ENCODE results near the gene DIS3L2. TPM values are rescaled to one million over a fixed set of nuclear protein-coding genes. Genes with fewer than 3 reads are reported as not detected.

Gene DIS3L2
- total RNA-seq, 2 donors from 2014 or later = 19.6 to 22.1 TPM

DNA sequence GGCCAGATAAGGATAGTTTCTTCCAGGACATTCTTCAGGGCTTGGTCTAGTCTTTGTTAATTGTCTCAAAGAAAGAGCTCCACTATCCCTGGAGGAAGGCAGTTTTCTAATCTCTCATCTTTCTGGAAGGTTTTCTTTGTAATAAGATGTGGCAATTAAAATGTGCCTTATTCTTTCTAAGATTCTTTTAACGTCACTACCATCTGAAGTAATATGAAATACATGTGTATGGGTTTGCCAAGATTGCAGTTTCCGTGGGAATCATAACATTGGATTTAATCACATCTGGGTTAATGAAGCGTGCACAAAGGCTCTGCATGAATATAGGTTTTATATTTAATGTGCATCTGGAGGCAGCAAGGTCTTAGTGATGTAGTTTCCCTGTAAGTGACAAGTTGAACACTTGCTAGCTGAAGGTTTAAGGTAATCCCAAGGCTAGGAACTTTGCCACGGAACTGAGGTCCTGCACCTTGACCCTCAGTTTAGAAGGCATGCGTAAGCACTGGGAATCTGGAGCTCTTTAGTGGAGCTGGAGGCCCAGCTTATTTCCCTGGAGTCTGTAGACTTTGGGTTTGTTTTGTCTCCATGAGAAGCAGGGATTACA is 25.7 kb downstream of the DIS3L2 start:
- H3K4me1 ChIP-seq = peaks cover 0 to 22% of the 10 kb centered on the region in 2 donors
- DNase-seq (ENCODE audit: low spot score) = no peak
- TF ChIP-seq, protein P1, sequence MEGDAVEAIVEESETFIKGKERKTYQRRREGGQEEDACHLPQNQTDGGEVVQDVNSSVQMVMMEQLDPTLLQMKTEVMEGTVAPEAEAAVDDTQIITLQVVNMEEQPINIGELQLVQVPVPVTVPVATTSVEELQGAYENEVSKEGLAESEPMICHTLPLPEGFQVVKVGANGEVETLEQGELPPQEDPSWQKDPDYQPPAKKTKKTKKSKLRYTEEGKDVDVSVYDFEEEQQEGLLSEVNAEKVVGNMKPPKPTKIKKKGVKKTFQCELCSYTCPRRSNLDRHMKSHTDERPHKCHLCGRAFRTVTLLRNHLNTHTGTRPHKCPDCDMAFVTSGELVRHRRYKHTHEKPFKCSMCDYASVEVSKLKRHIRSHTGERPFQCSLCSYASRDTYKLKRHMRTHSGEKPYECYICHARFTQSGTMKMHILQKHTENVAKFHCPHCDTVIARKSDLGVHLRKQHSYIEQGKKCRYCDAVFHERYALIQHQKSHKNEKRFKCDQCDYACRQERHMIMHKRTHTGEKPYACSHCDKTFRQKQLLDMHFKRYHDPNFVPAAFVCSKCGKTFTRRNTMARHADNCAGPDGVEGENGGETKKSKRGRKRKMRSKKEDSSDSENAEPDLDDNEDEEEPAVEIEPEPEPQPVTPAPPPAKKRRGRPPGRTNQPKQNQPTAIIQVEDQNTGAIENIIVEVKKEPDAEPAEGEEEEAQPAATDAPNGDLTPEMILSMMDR (IDR thresholded peaks at IDR 0.05) = no peak
- no peaks in the 10 kb centered on the region for H3K36me3 ChIP-seq
- H3K9me3 ChIP-seq = no peaks in the 10 kb centered on the region
- H3K27ac ChIP-seq = no peak overlapping the region
- H3K4me3 ChIP-seq = no peak overlapping the region
- H3K27me3 ChIP-seq = no peaks in the 10 kb centered on the region

- H3K27ac ChIP-seq = no peak overlapping the region
- TF ChIP-seq, protein P1 (IDR thresholded peaks at IDR 0.05) = no peak
Measured at GRCh38 chr2:231988179-231988866, 26.8 kb downstream of the DIS3L2 start.

GRCh38 chr2:231991664-231992063 is 30.2 kb downstream of the DIS3L2 start:
- no peak for DNase-seq (ENCODE audit: low spot score)
- no peaks in the 10 kb centered on the region for H3K27me3 ChIP-seq
- no peak overlapping the region for H3K4me3 ChIP-seq
- H3K4me1 ChIP-seq = peaks cover 0 to 18% of the 10 kb centered on the region in 2 donors
- H3K36me3 ChIP-seq = no peaks in the 10 kb centered on the region
- H3K9me3 ChIP-seq = no peaks in the 10 kb centered on the region
- TF ChIP-seq, protein P1 (IDR thresholded peaks at IDR 0.05) = no peak
- no peak overlapping the region for H3K27ac ChIP-seq

More at GRCh38 chr2:231988179-231988866, 26.8 kb downstream of the DIS3L2 start:
- Histone ChIP-seq H3K9me3 (no peaks in the 10 kb centered on the region), H3K27me3 (no peaks in the 10 kb centered on the region), H3K4me3 (no peak overlapping the region), H3K4me1 (peaks cover 0 to 22% of the 10 kb centered on the region in 2 donors), H3K36me3 (no peaks in the 10 kb centered on the region)
- no peak for DNase-seq (ENCODE audit: low spot score)

DNA sequence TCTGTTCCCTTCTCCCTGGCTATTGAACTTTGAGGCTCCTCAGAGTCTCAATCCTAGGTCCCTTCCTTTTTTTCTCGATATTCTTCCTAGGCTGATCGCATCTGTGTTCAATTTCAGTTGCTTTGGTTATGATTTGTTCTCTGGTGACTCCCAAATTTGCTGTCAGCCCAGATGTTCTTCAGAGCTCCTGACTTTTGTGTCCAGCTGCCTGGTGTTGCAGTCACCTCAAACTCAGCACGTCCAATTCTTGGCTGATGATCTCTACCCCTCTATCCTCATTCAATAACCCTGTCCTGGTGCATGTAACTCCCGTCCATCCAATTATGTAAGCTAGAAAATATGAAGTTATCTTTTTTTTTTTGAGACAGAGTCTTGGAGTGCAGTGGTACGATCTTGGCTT is 31.4 kb downstream of the DIS3L2 start:
- H3K4me3 ChIP-seq = no peak overlapping the region
- H3K4me1 ChIP-seq = peaks cover 0 to 6% of the 10 kb centered on the region in 2 donors
- no peak overlapping the region for H3K27ac ChIP-seq
- H3K9me3 ChIP-seq = no peaks in the 10 kb centered on the region
- no peaks in the 10 kb centered on the region for H3K27me3 ChIP-seq
- no peaks in the 10 kb centered on the region for H3K36me3 ChIP-seq
- DNase-seq (ENCODE audit: low spot score) = no peak
- TF ChIP-seq, protein P1 (IDR thresholded peaks at IDR 0.05) = no peak

DNA sequence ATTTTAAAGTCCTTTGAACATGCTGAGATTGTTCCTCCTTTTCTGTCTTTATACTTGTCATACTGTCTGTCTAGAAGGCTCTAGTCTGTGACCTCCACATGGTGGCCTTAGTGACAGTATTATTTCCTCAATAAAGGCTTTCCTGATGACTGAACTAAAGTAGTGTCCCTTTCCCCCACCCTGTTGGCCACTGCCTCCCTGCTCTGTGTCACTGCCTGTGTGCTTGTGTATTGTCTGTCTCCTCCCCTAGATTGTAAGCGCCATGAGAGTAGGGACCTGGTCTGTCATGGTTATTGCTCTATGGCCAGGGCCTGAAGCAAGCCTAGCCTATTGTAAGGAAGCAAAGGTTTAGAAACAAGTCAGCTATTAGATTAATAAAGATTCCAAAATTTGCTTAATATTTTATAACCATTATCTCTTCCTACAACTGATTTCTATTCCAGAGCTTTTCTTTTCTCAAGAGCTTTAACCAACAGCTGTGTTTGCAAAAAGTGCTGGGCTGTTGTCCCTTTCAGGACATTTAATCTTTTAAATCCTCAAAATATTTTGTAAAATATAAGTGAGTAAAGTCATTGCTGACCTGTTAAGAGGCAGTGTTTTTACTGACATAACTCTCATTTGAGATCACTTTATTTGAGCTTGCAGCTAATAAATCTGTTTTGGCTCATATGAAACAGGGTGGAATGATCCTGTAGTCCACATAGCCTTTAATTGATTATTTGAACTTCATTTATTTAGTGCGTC is 35.5 kb downstream of the DIS3L2 start:
- Histone ChIP-seq H3K27me3 (no peaks in the 10 kb centered on the region), H3K9me3 (no peaks in the 10 kb centered on the region), H3K4me1 (no peaks in the 10 kb centered on the region), H3K4me3 (no peak overlapping the region), H3K36me3 (no peaks in the 10 kb centered on the region), H3K27ac (no peak overlapping the region)
- no peak for DNase-seq (ENCODE audit: low spot score)
- TF ChIP-seq, protein P1 (IDR thresholded peaks at IDR 0.05) = no peak
